ENCODE results near the gene PRTN3. TPM values are rescaled to one million over a fixed set of nuclear protein-coding genes. Genes with fewer than 3 reads are reported as not detected.

PRTN3 gene
- total RNA-seq, 2 donors from 2014 or later, result not detected

DNA sequence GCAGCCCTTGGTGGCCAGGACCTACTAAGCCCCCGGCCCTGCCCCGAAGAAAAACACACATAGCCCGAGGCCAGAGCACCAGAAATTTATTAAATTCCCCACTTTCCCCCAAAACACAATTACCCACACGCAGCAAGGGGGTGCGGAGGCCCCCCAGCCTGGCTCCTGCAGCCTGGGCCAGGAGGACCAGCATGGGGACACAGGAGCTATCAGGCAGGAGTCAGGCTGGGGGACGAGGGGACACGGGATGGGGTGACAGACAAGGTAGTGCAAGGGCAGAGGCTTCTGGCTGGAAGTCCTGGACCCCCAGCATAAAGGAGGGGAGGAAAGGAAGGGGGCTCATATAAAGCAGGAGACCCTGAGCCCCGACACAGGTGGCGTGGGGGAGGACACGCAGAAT lies 55.6 kb downstream of the PRTN3 start:
- Mint-ChIP-seq H3K4me3 (no peak overlapping the region), H3K27ac (no peak overlapping the region), H3K9me3 (no peaks in the 10 kb centered on the region), H3K4me1 (ENCODE audit: low read depth) (peaks cover 16% of the 10 kb centered on the region), H3K36me3 (ENCODE audit: insufficient read depth in 2 of 2) (peaks cover 2% of the 10 kb centered on the region in 2 donors), H3K27me3 (ENCODE audit: low read depth) (no peaks in the 10 kb centered on the region)
- DNase-seq (no peak), ATAC-seq (replicated peaks in 1 of 2) (no peak)

DNA sequence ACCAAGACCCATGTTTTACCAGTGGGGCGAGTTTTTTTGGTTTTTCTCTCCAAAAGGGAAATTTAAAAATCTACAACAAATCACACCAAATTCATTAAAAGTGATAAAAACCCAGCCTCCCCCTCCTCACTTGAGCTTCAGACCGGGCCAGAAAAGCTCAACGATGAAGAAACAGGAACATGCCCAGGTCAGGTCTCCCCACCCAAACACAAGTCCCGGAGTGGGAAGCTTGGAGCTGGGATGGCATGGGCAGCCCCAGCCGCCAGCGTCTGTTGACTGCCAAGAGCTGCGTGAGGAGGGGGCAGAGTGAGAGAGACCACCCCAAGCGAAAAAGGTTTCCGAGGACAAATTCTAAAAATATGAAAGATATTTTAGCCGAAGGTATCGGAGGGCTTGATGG lies 56.2 kb downstream of the PRTN3 start:
- H3K27ac Mint-ChIP-seq, result no peak overlapping the region
- H3K4me1 Mint-ChIP-seq (ENCODE audit: low read depth), result peaks cover 16% of the 10 kb centered on the region
- H3K27me3 Mint-ChIP-seq (ENCODE audit: low read depth), result no peaks in the 10 kb centered on the region
- no peaks in the 10 kb centered on the region for H3K9me3 Mint-ChIP-seq
- DNase-seq (no peak), ATAC-seq (replicated peaks in 1 of 2) (no peak)
- no peak overlapping the region for H3K4me3 Mint-ChIP-seq
- peaks cover 2% of the 10 kb centered on the region in 2 donors for H3K36me3 Mint-ChIP-seq (ENCODE audit: insufficient read depth in 2 of 2)

DNA sequence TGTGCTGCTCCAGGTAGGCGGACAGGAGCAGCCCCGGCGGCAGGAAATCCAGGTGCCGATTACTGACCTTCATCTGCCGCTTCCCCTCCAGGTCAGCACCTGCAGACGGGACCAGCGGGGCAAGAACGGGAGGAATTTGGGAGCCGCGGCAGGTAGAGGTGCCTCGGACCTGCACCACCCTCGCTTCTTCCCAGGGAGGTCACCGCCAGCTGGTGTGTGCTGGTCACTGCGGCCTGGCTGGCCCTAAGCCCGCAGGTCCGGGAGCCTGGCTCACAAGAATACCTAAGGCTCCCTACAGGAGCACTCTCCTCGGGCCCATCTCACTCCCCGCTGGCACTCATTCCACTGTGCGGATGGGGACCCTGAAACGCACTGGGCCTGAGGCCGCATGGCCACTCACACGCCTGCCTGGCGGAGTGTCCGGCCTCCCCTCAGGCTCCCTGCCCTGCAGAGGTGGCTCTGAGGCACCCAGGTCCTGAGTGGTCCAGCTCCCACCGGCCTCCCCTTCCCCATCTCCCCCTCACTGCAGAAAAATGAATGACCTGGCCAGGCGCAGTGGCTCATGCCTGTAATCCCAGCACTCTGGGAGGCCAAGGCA lies 56.7 kb downstream of the PRTN3 start:
- no peak overlapping the region for H3K27ac Mint-ChIP-seq
- no peak overlapping the region for H3K4me3 Mint-ChIP-seq
- no peak for ATAC-seq (replicated peaks in 1 of 2)
- no peaks in the 10 kb centered on the region for H3K9me3 Mint-ChIP-seq
- H3K27me3 Mint-ChIP-seq (ENCODE audit: low read depth), result no peaks in the 10 kb centered on the region
- peaks cover 11% of the 10 kb centered on the region for H3K4me1 Mint-ChIP-seq (ENCODE audit: low read depth)
- no peak for DNase-seq
- H3K36me3 Mint-ChIP-seq (ENCODE audit: insufficient read depth in 2 of 2), result peaks cover 2% of the 10 kb centered on the region in 2 donors

Other genes starting within 250 kb of the PRTN3 start
- 10 to 100 TPM; 62.7 to 79.0 TPM for gene POLRMT, start 207.5 kb upstream of the PRTN3 start, total RNA-seq
- not detected for gene FGF22, start 201.1 kb upstream of the PRTN3 start, total RNA-seq
- 10 to 100 TPM; 72.8 to 91.8 TPM for gene RNF126, start 177.8 kb upstream of the PRTN3 start, total RNA-seq
- gene FSTL3, start 164.6 kb upstream of the PRTN3 start, total RNA-seq, result 10 to 100 TPM; 10.0 to 11.4 TPM
- under 1 TPM in 1 of 2 donors, not detected in 1; 0.22 TPM for gene PRSS57, start 145.5 kb upstream of the PRTN3 start, total RNA-seq
- 1 to 10 TPM in 1 of 2 donors, under 1 TPM in 1; 0.72 to 2.0 TPM for gene PALM, start 132.1 kb upstream of the PRTN3 start, total RNA-seq
- gene MISP, start 89.9 kb upstream of the PRTN3 start, total RNA-seq, result not detected
- 100 to 1,000 TPM; 515 to 611 TPM for gene PTBP1, start 43.5 kb upstream of the PRTN3 start, total RNA-seq
- gene PLPPR3, start 19.0 kb upstream of the PRTN3 start, total RNA-seq, result not detected
- gene AZU1, start 13.2 kb upstream of the PRTN3 start, total RNA-seq, result not detected
- not detected for gene ELANE, start 11.3 kb downstream of the PRTN3 start, total RNA-seq
- 1 to 10 TPM; 2.1 to 3.1 TPM for gene CFD, start 18.7 kb downstream of the PRTN3 start, total RNA-seq
- 10 to 100 TPM; 59.8 to 62.2 TPM for gene MED16, start 52.2 kb downstream of the PRTN3 start, total RNA-seq
- gene RNU6-9, start 52.5 kb downstream of the PRTN3 start, total RNA-seq, result not detected
- 100 to 1,000 TPM; 109 to 126 TPM for gene R3HDM4, start 72.2 kb downstream of the PRTN3 start, total RNA-seq
- gene KISS1R, start 76.3 kb downstream of the PRTN3 start, total RNA-seq, result 1 to 10 TPM; 1.0 to 3.6 TPM
- 10 to 100 TPM; 31.7 to 34.0 TPM for gene ARID3A, start 85.0 kb downstream of the PRTN3 start, total RNA-seq
- gene WDR18, start 143.3 kb downstream of the PRTN3 start, total RNA-seq, result 10 to 100 TPM; 59.6 TPM
- under 1 TPM; 0.10 to 0.35 TPM for gene GRIN3B, start 159.4 kb downstream of the PRTN3 start, total RNA-seq
- 100 to 1,000 TPM; 125 to 127 TPM for gene TMEM259, start 180.1 kb downstream of the PRTN3 start, total RNA-seq
- gene RNU6-2, start 180.5 kb downstream of the PRTN3 start, total RNA-seq, result not detected
- gene CNN2, start 185.6 kb downstream of the PRTN3 start, total RNA-seq, result 100 to 1,000 TPM in 1 of 2 donors, 10 to 100 TPM in 1; 98.9 to 124 TPM
- gene ABCA7, start 199.1 kb downstream of the PRTN3 start, total RNA-seq, result 10 to 100 TPM; 34.3 to 37.1 TPM
- 100 to 1,000 TPM; 235 to 236 TPM for gene ARHGAP45, start 226.2 kb downstream of the PRTN3 start, total RNA-seq